Hepatocyte (in vitro differentiated cells): Measurements from ENCODE around the gene PODXL2. TPM values are rescaled to one million over a fixed set of nuclear protein-coding genes. Genes with fewer than 3 reads are reported as not detected.

Source experiments
- DNase-seq: peaks from one replicate; pipeline ENCODE4 v3.0.0-alpha.2; 2016; ENCODE audit warnings: low spot score
- H2AFZ ChIP-seq: fragments of 200-600 bp; sonication (generic); 2 replicates; pipeline ENCODE4 v1.6.0; 2016; ENCODE audit warnings: antibody characterized with exemption, mild to moderate bottlenecking
- H3K27ac ChIP-seq: fragments of 200-600 bp; sonication (generic); 2 replicates; pipeline ENCODE4 v1.5.1; 2016; ENCODE audit warnings: mild to moderate bottlenecking
- H3K27me3 ChIP-seq: fragments of 200-600 bp; sonication (generic); 2 replicates; pipeline ENCODE4 v1.6.1; 2016
- H3K36me3 ChIP-seq: fragments of 200-600 bp; sonication (generic); replicated peaks from 2 replicates; pipeline ENCODE4 v1.5.1; 2016; ENCODE audit warnings: low read depth; ENCODE audit not compliant: insufficient read depth
- H3K4me1 ChIP-seq: fragments of 200-600 bp; sonication (generic); 2 replicates; pipeline ENCODE4 v1.5.1; 2016; ENCODE audit warnings: mild to moderate bottlenecking, moderate library complexity; ENCODE audit not compliant: insufficient read depth
- H3K4me2 ChIP-seq: fragments of 200-600 bp; sonication (generic); 2 replicates; pipeline ENCODE4 v1.6.0; 2016
- H3K4me3 ChIP-seq: fragments of 200-600 bp; sonication (generic); 2 replicates; pipeline ENCODE4 v1.5.1; 2016; ENCODE audit warnings: mild to moderate bottlenecking
- H3K79me2 ChIP-seq: fragments of 200-600 bp; sonication (generic); 2 replicates; pipeline ENCODE4 v1.6.0; 2017; ENCODE audit warnings: mild to moderate bottlenecking
- H3K9me2 ChIP-seq: fragments of 200-600 bp; sonication (generic); replicated peaks from 2 replicates; pipeline ENCODE4 v1.6.0; 2017; ENCODE audit warnings: mild to moderate bottlenecking; ENCODE audit not compliant: insufficient read depth
- H3K9me3 ChIP-seq: fragments of 200-600 bp; sonication (generic); 2 replicates; pipeline ENCODE4 v1.5.1; 2016; ENCODE audit warnings: low read depth, mild to moderate bottlenecking
- H4K20me1 ChIP-seq: fragments of 200-600 bp; sonication (generic); 2 replicates; pipeline ENCODE4 v1.6.0; 2016; ENCODE audit warnings: mild to moderate bottlenecking; ENCODE audit not compliant: insufficient read depth, poor library complexity, severe bottlenecking
- EZH2 ChIP-seq: fragments of 200-600 bp; sonication (generic); IDR thresholded peaks from 2 replicates; pipeline ENCODE4 v1.6.1; 2016; ENCODE audit warnings: antibody characterized with exemption, mild to moderate bottlenecking, borderline replicate concordance
- EZH2phosphoT487 ChIP-seq: fragments of 200-600 bp; sonication (generic); IDR thresholded peaks from one replicate; pipeline ENCODE4 v1.6.1; 2018; ENCODE audit warnings: antibody characterized with exemption, mild to moderate bottlenecking, low read depth, moderate library complexity; ENCODE audit not compliant: unreplicated experiment, severe bottlenecking
- whole genome bisulfite sequencing: methylation state at CpG from one replicate; pipeline ENCODE4 v1.1.6; 2016; ENCODE audit warnings: low lambda C conversion rate; ENCODE audit errors: missing lambda C conversion rate; 5-methylcytosine and 5-hydroxymethylcytosine counted together
- polyA plus RNA-seq: library from polyadenylated mRNA; unstranded; fragments of >200 nt; fragmentation: Nextera tagmentation; extraction: Ambion mirVana; gene quantifications from 2 replicates; pipeline ENCODE4 v1.2.1, GENCODE V29; 2016
- total RNA-seq: library from RNA; depleted of rRNA; stranded (reverse); fragments of >200 nt; gene quantifications from 2 replicates; pipeline ENCODE4 v1.2.3, GENCODE V29; 2014
- TF ChIP-seq, protein P1 (sequence below): fragments of 200-600 bp; sonication (generic); IDR thresholded peaks from 2 replicates; pipeline ENCODE4 v1.5.1; 2016; ENCODE audit warnings: antibody characterized with exemption, mild to moderate bottlenecking; ENCODE audit not compliant: poor library complexity

The PODXL2 gene
- total and polyA plus RNA-seq, 2 experiments from 2014 or later, result 5.1 to 6.4 TPM

DNA sequence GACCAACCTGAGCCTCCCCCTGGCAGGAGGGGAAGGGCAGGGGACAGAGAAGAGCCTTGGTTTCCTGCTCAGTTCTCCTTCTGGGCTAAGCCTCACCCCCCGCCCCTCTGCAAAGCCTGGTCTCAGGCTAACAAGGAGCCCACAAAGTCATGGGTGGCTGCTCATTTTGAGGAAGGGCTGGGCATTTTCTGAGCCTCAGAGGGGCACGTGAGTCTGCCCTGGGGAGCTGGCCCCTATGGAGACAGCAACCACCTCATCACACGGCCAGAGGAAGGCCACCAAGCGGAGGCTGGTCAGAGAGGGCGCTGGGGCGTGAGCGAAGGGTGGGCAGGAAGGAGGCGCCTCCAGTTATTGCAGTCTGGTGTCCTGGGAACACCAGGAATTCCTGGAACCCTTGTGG is 62.5 kb downstream of the PODXL2 start:
- no peaks in the 10 kb centered on the region for H3K9me3 ChIP-seq
- H3K79me2 ChIP-seq, result no peaks in the 10 kb centered on the region
- no peak overlapping the region for H3K4me3 ChIP-seq
- no peaks in the 10 kb centered on the region for H3K36me3 ChIP-seq
- TF ChIP-seq EZH2 (no peak), EZH2phosphoT487 (no peak)
- TF ChIP-seq, protein P1, sequence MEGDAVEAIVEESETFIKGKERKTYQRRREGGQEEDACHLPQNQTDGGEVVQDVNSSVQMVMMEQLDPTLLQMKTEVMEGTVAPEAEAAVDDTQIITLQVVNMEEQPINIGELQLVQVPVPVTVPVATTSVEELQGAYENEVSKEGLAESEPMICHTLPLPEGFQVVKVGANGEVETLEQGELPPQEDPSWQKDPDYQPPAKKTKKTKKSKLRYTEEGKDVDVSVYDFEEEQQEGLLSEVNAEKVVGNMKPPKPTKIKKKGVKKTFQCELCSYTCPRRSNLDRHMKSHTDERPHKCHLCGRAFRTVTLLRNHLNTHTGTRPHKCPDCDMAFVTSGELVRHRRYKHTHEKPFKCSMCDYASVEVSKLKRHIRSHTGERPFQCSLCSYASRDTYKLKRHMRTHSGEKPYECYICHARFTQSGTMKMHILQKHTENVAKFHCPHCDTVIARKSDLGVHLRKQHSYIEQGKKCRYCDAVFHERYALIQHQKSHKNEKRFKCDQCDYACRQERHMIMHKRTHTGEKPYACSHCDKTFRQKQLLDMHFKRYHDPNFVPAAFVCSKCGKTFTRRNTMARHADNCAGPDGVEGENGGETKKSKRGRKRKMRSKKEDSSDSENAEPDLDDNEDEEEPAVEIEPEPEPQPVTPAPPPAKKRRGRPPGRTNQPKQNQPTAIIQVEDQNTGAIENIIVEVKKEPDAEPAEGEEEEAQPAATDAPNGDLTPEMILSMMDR, result no peak
- H3K4me2 ChIP-seq, result no peak overlapping the region
- DNase-seq, result no peak
- WGBS, result 93% methylated on average over 8 of the region's 8 CpGs
- H3K4me1 ChIP-seq, result peaks cover 23% of the 10 kb centered on the region
- H3K27me3 ChIP-seq, result no peaks in the 10 kb centered on the region
- no peak overlapping the region for H3K27ac ChIP-seq
- H3K9me2 ChIP-seq, result no peaks in the 10 kb centered on the region
- no peaks in the 10 kb centered on the region for H4K20me1 ChIP-seq
- H2AFZ ChIP-seq, result no peak overlapping the region

DNA sequence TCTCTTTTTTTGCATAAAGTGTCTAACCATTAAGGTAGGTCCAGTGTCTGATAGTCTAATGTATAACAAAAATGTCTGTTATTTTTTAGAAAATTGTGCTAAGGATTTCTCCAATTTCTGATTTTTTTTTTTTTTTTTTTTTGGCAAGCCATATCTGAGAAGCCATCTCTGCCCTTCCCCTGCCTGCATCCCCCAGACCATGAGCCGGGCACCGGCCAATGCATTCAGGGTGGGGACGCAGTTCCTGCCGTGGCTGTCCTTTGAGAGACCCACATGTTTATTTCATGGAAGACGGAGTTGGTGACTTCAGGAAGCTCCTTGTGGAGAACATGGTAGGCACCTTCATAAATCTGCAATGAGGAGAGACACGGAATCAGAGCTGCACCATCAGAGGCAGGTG is 63.0 kb downstream of the PODXL2 start:
- no peaks in the 10 kb centered on the region for H3K79me2 ChIP-seq
- H3K36me3 ChIP-seq, result no peaks in the 10 kb centered on the region
- TF ChIP-seq, protein P1, result no peak
- TF ChIP-seq EZH2, result no peak
- no peak for TF ChIP-seq EZH2phosphoT487
- H3K4me1 ChIP-seq, result peaks cover 28% of the 10 kb centered on the region
- no peaks in the 10 kb centered on the region for H4K20me1 ChIP-seq
- DNase-seq, result no peak
- 94% methylated on average over 6 of the region's 6 CpGs for WGBS
- H3K9me3 ChIP-seq, result no peaks in the 10 kb centered on the region
- no peak overlapping the region for H2AFZ ChIP-seq
- no peak overlapping the region for H3K4me3 ChIP-seq
- no peak overlapping the region for H3K27ac ChIP-seq
- H3K9me2 ChIP-seq, result no peaks in the 10 kb centered on the region
- no peak overlapping the region for H3K4me2 ChIP-seq
- H3K27me3 ChIP-seq, result no peaks in the 10 kb centered on the region

DNA sequence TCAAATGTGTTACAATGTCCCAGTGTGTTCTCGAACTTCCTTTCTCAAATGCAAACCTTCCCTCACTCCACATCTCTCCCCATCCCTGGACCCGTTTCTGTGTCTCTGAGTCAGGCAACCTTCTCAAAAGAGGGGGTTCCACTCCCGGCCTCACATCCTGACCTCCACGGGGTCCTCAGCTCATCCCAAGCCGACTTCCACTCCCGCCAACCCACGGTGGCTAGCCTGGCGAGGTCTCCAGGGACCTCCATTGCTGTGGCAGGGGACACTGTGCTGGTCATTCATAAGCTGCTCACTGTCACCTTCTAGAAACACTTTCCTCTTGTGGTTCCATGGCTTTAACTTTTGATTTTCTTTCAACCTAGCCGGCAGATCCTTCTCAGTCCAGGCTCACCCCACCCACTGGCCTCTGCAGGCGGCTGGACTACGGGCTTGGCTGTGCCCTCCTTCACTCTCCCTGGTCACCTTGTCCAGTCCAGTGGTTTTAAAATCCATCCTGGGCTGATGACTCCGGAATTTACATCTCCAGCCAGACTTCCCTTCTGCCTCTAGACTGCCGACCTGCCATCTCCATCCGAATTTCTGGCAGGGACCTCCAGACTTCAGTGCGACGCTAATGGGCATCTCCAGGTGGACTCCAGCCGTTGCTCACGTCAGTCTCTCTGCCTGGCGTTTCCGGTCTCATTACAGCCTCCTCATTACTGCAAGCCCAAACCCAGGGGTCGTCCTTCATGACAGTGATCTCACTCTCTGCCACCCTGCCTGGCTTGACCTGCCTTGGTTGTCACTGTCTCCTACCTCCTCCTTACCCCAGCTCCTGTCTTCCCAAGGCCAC is 63.7 kb downstream of the PODXL2 start:
- H3K79me2 ChIP-seq, result no peaks in the 10 kb centered on the region
- H2AFZ ChIP-seq, result no peak overlapping the region
- WGBS, result 90% methylated on average over 21 of the region's 21 CpGs
- no peaks in the 10 kb centered on the region for H3K9me3 ChIP-seq
- no peak for DNase-seq
- no peaks in the 10 kb centered on the region for H4K20me1 ChIP-seq
- no peaks in the 10 kb centered on the region for H3K27me3 ChIP-seq
- H3K4me1 ChIP-seq, result peaks cover 34% of the 10 kb centered on the region
- H3K9me2 ChIP-seq, result no peaks in the 10 kb centered on the region
- H3K4me3 ChIP-seq, result no peak overlapping the region
- no peak for TF ChIP-seq EZH2phosphoT487
- no peak for TF ChIP-seq EZH2
- TF ChIP-seq, protein P1, result no peak
- no peak overlapping the region for H3K27ac ChIP-seq
- no peaks in the 10 kb centered on the region for H3K36me3 ChIP-seq
- H3K4me2 ChIP-seq, result no peak overlapping the region
